HepG2 (cell line): Measurements from ENCODE around the gene MXD1. TPM values are rescaled to one million over a fixed set of nuclear protein-coding genes. Genes with fewer than 3 reads are reported as not detected.
A peak's percentile ranks its signal among the peaks of the same experiment; 100 is the strongest.

Experiments used
- ATAC-seq: fragments of 200-7000 bp; cut with Tn5 transposase; 3 replicates; pipeline ENCODE4 v1.9.1; 2020; ENCODE audit warnings: mild to moderate bottlenecking, moderate library complexity
- BruUV-seq: library from RNA; stranded (reverse); fragments of 400-500 nt; replicated peaks from 2 replicates; lab custom pipeline; 2021; lab: Mats Ljungman, UMichigan
- CTCF ChIA-PET: fragments of 300-600 bp; formaldehyde crosslinking; extraction: SDS; loops from one replicate; lab custom pipeline; 2021; ENCODE audit warnings: low total read pairs, inconsistent platforms, low intra/inter-chr PET ratio; lab: Yijun Ruan, JAX
- POLR2A ChIA-PET: fragments of 350-600 bp; sonication (Branson Sonifier 250); formaldehyde crosslinking; loops from one replicate; lab custom pipeline; 2020; ENCODE audit warnings: antibody characterized with exemption, inconsistent platforms; lab: Yijun Ruan, JAX
- DNase-seq: peaks from one replicate; pipeline ENCODE4 v3.0.0-alpha.2; 2015; ENCODE audit warnings: low spot score
- FAIRE-seq: peaks from 3 replicates; lab custom pipeline; 2011; peaks lifted over from hg19 to GRCh38; lab: Jason Lieb, UNC
- H2AFZ ChIP-seq: one replicate; pipeline ENCODE4 v1.6.1; 2011; ENCODE audit warnings: low read length, inconsistent platforms
- H3K27ac ChIP-seq: fragments of 300-600 bp; 3 replicates; pipeline ENCODE4 v1.8.0; 2011; ENCODE audit warnings: mixed run types, mild to moderate bottlenecking, mixed read lengths, low read length, inconsistent platforms; ENCODE audit not compliant: insufficient read depth; ENCODE audit errors: extremely low read length
- H3K27me3 ChIP-seq, 2 experiments: fragments of 200-600 bp in 1 of 2; 2 replicates in 1 of 2; 3 replicates in 1 of 2; pipeline versions ENCODE4 v1.6.0 to v1.8.0; 2011; ENCODE audit warnings: low read length in 2 of 2, mild to moderate bottlenecking in 2 of 2, moderate library complexity in 2 of 2, inconsistent platforms in 1 of 2; ENCODE audit not compliant: insufficient read depth in 2 of 2, control insufficient read depth in 1 of 2
- H3K36me3 ChIP-seq, 2 experiments: fragments of 200-600 bp in 1 of 2; replicated peaks in 1 of 2; 2 replicates in 1 of 2; 3 replicates in 1 of 2; pipeline versions ENCODE4 v1.5.1 to v1.8.0; 2011; ENCODE audit warnings: low read length in 2 of 2, inconsistent platforms in 1 of 2; ENCODE audit not compliant: insufficient read depth in 2 of 2, control insufficient read depth in 1 of 2
- H3K4me1 ChIP-seq: 2 replicates; pipeline ENCODE4 v1.5.1; 2012; ENCODE audit warnings: low read length, inconsistent platforms; ENCODE audit not compliant: insufficient read depth
- H3K4me2 ChIP-seq: 2 replicates; pipeline ENCODE4 v1.6.0; 2011; ENCODE audit warnings: low read depth, low read length, inconsistent platforms
- H3K4me3 ChIP-seq, 3 experiments: fragments of 200-600 bp in 1 of 3; sonication (generic), shearing (Covaris generic) in 1 of 3; replicated peaks in 1 of 3; 2 replicates each; pipeline ENCODE4 v1.5.1; 2011 to 2016; ENCODE audit warnings: low read length in 3 of 3, inconsistent platforms in 2 of 3, low read depth in 2 of 3, mild to moderate bottlenecking in 2 of 3, control low read depth in 1 of 3, mixed read lengths in 1 of 3; ENCODE audit not compliant: insufficient read depth in 1 of 3
- H3K79me2 ChIP-seq: one replicate; pipeline ENCODE4 v1.6.1; 2011; ENCODE audit warnings: low read length, inconsistent platforms; ENCODE audit not compliant: insufficient read depth
- H3K9ac ChIP-seq: 2 replicates; pipeline ENCODE4 v1.6.0; 2011; ENCODE audit warnings: mild to moderate bottlenecking, low read depth, low read length, inconsistent platforms; ENCODE audit not compliant: insufficient read depth
- H3K9me3 ChIP-seq: 2 replicates; pipeline ENCODE4 v1.5.1; 2012; ENCODE audit warnings: mild to moderate bottlenecking, low read length
- H4K20me1 ChIP-seq: 2 replicates; pipeline ENCODE4 v1.6.0; 2011; ENCODE audit warnings: inconsistent platforms, mild to moderate bottlenecking, low read length, moderate library complexity; ENCODE audit not compliant: insufficient read depth
- FOXO4 ChIP-seq: sonication (generic); formaldehyde crosslinking; conservative IDR thresholded peaks from 2 replicates; pipeline ENCODE4 v1.8.1; 2023; ENCODE audit warnings: missing genetic modification reagents
- KLF9 ChIP-seq: IDR thresholded peaks from 2 replicates; pipeline ENCODE4 v1.6.1; 2016; ENCODE audit warnings: low read depth
- MYNN ChIP-seq: sonication (generic); formaldehyde crosslinking; IDR thresholded peaks from 2 replicates; pipeline ENCODE4 v1.4.0; 2020; ENCODE audit warnings: mild to moderate bottlenecking, low read depth, missing genetic modification reagents
- TEAD2 ChIP-seq: sonication (generic); formaldehyde crosslinking; IDR thresholded peaks from 2 replicates; pipeline ENCODE4 v1.9.0; 2021; ENCODE audit warnings: missing genetic modification reagents
- ZFP62 ChIP-seq: sonication (generic); formaldehyde crosslinking; IDR thresholded peaks from 2 replicates; pipeline ENCODE4 v1.4.0; 2020; ENCODE audit warnings: missing genetic modification reagents
- ZNF484 ChIP-seq: sonication (generic); formaldehyde crosslinking; IDR thresholded peaks from 2 replicates; pipeline ENCODE4 v1.5.1; 2020; ENCODE audit warnings: mild to moderate bottlenecking, low read depth, missing genetic modification reagents, borderline replicate concordance
- WGBS: methylation state at CpG from one replicate; pipeline ENCODE4 v1.1.6; 2017; ENCODE audit warnings: low lambda C conversion rate; 5-methylcytosine and 5-hydroxymethylcytosine counted together
- in situ Hi-C: cut with HindIII; loops from 2 replicates; pipeline ENCODE4 v1.10.0; 2017; ENCODE audit warnings: low pct_unique_long_range_greater_than_20kb; ENCODE audit not compliant: extremely low pct_ligation_motif_present
- intact Hi-C: fragments of 100-400 bp; cut with micrococcal nuclease; formaldehyde crosslinking; loops from one replicate; pipeline ENCODE4 v1.10.0; 2022; ENCODE audit not compliant: unreplicated experiment
- polyA plus RNA-seq, 8 experiments: library from polyadenylated mRNA; depleted of rRNA in 3 of 8; stranded (reverse) in 7 of 8; unstranded in 1 of 8; fragments of >200 nt; fragmentation: Illumina TruSeq in 4 of 8; extraction: Trizol in 4 of 8; gene quantifications; 2 replicates each; pipeline versions ENCODE4 v1.2.1 to v1.2.3, GENCODE V29; 2011 to 2016; ENCODE audit warnings: low read depth in 4 of 8, missing spikeins in 1 of 8, mixed read lengths in 1 of 8; ENCODE audit not compliant: insufficient read depth in 1 of 8
- total RNA-seq, 5 experiments: library from RNA; depleted of rRNA; stranded (reverse); fragments of >200 nt; fragmentation: Illumina TruSeq; extraction: Trizol; gene quantifications; 2 replicates each; pipeline ENCODE4 v1.2.3, GENCODE V29; 2016; ENCODE audit warnings: low read depth in 1 of 5

The MXD1 gene
- total and polyA plus RNA-seq, 2 of the 13 experiments (the other 11 are each of a cell fraction or from before 2014, with no cell fraction given), result 6.4 to 14.9 TPM

- H4K20me1 ChIP-seq, result no peaks in the 10 kb centered on the region
- 4% methylated on average over 8 of the region's 8 CpGs for WGBS
- H3K27me3 ChIP-seq, result peaks cover 0 to 25% of the 10 kb centered on the region in 2 experiments; a peak in 2 of 5 replicates
- H3K36me3 ChIP-seq, result no peaks in the 10 kb centered on the region
- CTCF ChIA-PET, result no interaction called here
- no peaks in the 10 kb centered on the region for H3K79me2 ChIP-seq
- ATAC-seq (peak; percentile 8; the same call in 2 of the 3 replicates), DNase-seq (no peak), FAIRE-seq (no peak)
- no peak overlapping the region for H2AFZ ChIP-seq
- no peak overlapping the region; a peak in 1 of 6 replicates for H3K4me3 ChIP-seq
- BruUV-seq, result no TSS peak
- H3K9me3 ChIP-seq, result no peaks in the 10 kb centered on the region
- POLR2A ChIA-PET, result interaction anchor here (1.3 kb wide), 1 partner anchor 11 kb away, joined by 4 read pairs; no protein-coding TSS in a partner anchor
- peaks cover 27% of the 10 kb centered on the region for H3K4me1 ChIP-seq
- TF ChIP-seq MYNN (CRISPR knock-in tag) (no peak), ZFP62 (CRISPR knock-in tag) (no peak), KLF9 (CRISPR knock-in tag) (no peak), FOXO4 (CRISPR knock-in tag) (0 out of 2 replicates have a peak, but pooled peaks have one; percentile 83)
- intact Hi-C loops (no loop called here), in situ Hi-C loops (no loop called here)
- H3K27ac ChIP-seq, result no peak overlapping the region
- H3K9ac ChIP-seq, result no peak overlapping the region
- H3K4me2 ChIP-seq, result no peak overlapping the region
Measured at GRCh38 chr2:69957965-69958364, 43.1 kb downstream of the MXD1 start.

- POLR2A ChIA-PET, result interaction anchor here (0.6 to 1.3 kb wide), 2 partner anchors 11 to 181 kb away, joined by 3 to 4 read pairs; no protein-coding TSS in a partner anchor
- TF ChIP-seq TEAD2, result no peak
- TF ChIP-seq ZNF484 (CRISPR knock-in tag), result no peak
- Histone ChIP-seq H3K36me3 (no peaks in the 10 kb centered on the region), H2AFZ (no peak overlapping the region), H3K9me3 (no peaks in the 10 kb centered on the region), H3K9ac (no peak overlapping the region), H3K4me3 (no peak overlapping the region; a peak in 1 of 6 replicates), H3K4me2 (no peak overlapping the region), H3K4me1 (peaks cover 29% of the 10 kb centered on the region), H3K27ac (no peak overlapping the region), H3K27me3 (peaks cover 0 to 25% of the 10 kb centered on the region in 2 experiments; a peak in 2 of 5 replicates), H3K79me2 (no peaks in the 10 kb centered on the region), H4K20me1 (no peaks in the 10 kb centered on the region)
- intact Hi-C loops (no loop called here), in situ Hi-C loops (no loop called here)
- 40% methylated on average over 6 of the region's 6 CpGs for WGBS
- CTCF ChIA-PET, result no interaction called here
- BruUV-seq, result no TSS peak
- FAIRE-seq (no peak), DNase-seq (no peak), ATAC-seq (no peak)
Measured at GRCh38 chr2:69958480-69958879, 43.6 kb downstream of the MXD1 start.
